GM23338 (cell line): Measurements from ENCODE around the gene TEX51. TPM values are rescaled to one million over a fixed set of nuclear protein-coding genes. Genes with fewer than 3 reads are reported as not detected.

Source experiments
- ATAC-seq: fragments of 200-7000 bp; cut with Tn5 transposase; 3 replicates; pipeline ENCODE4 v1.9.1; 2020
- DNase-seq: peaks from one replicate; pipeline ENCODE4 v3.0.0-alpha.2; 2015; ENCODE audit warnings: low spot score
- H2AFZ ChIP-seq: fragments of 200-600 bp; sonication (generic); 2 replicates; pipeline ENCODE4 v1.8.0; 2016; ENCODE audit warnings: antibody characterized with exemption, mild to moderate bottlenecking, moderate library complexity
- H3F3A ChIP-seq: fragments of 200-600 bp; sonication (generic); replicated peaks from 2 replicates; pipeline ENCODE4 v1.8.0; 2017; ENCODE audit warnings: antibody characterized with exemption, mixed run types, low read depth
- H3K27ac ChIP-seq: fragments of 200-600 bp; sonication (generic); 2 replicates; pipeline ENCODE4 v1.6.1; 2016; ENCODE audit warnings: low read depth
- H3K27me3 ChIP-seq: fragments of 200-600 bp; sonication (generic); 2 replicates; pipeline ENCODE4 v1.8.0; 2016; ENCODE audit warnings: mild to moderate bottlenecking, mixed run types, moderate library complexity; ENCODE audit not compliant: insufficient read depth
- H3K36me3 ChIP-seq: fragments of 200-600 bp; sonication (generic); 2 replicates; pipeline ENCODE4 v1.8.0; 2016; ENCODE audit warnings: mild to moderate bottlenecking; ENCODE audit not compliant: insufficient read depth
- H3K4me1 ChIP-seq: fragments of 200-600 bp; sonication (generic); 2 replicates; pipeline ENCODE4 v1.8.0; 2016; ENCODE audit warnings: mild to moderate bottlenecking, moderate library complexity; ENCODE audit not compliant: insufficient read depth
- H3K4me2 ChIP-seq: fragments of 200-600 bp; sonication (generic); 2 replicates; pipeline ENCODE4 v1.7.1; 2017; ENCODE audit warnings: mixed run types
- H3K4me3 ChIP-seq: fragments of 200-600 bp; sonication (generic); 2 replicates; pipeline ENCODE4 v1.6.1; 2016; ENCODE audit warnings: mixed run types
- H3K79me2 ChIP-seq: fragments of 200-600 bp; sonication (generic); replicated peaks from 2 replicates; pipeline ENCODE4 v1.8.0; 2017; ENCODE audit warnings: mild to moderate bottlenecking; ENCODE audit not compliant: insufficient read depth
- H3K9me2 ChIP-seq: fragments of 200-600 bp; sonication (generic); 2 replicates; pipeline ENCODE4 v1.8.0; 2017; ENCODE audit not compliant: insufficient read depth
- H4K20me1 ChIP-seq: fragments of 200-600 bp; sonication (generic); replicated peaks from 2 replicates; pipeline ENCODE4 v1.8.0; 2017; ENCODE audit warnings: mild to moderate bottlenecking; ENCODE audit not compliant: insufficient read depth
- H3K27ac Mint-ChIP-seq: 2 replicates; pipeline ENCODE4 v1.8.0; 2020; ENCODE audit warnings: inconsistent platforms, mild to moderate bottlenecking, moderate library complexity, mixed read lengths
- H3K27me3 Mint-ChIP-seq: 3 replicates; pipeline ENCODE4 v1.8.0; 2022; ENCODE audit warnings: low read depth, mild to moderate bottlenecking, moderate library complexity, mixed read lengths, inconsistent platforms; ENCODE audit not compliant: insufficient read depth, poor library complexity
- H3K36me3 Mint-ChIP-seq: 3 replicates; pipeline ENCODE4 v1.8.0; 2021; ENCODE audit warnings: low read depth, mild to moderate bottlenecking, inconsistent platforms, moderate library complexity, mixed read lengths
- H3K4me1 Mint-ChIP-seq: 3 replicates; pipeline ENCODE4 v1.8.0; 2020; ENCODE audit warnings: mild to moderate bottlenecking, inconsistent platforms, mixed read lengths
- H3K4me3 Mint-ChIP-seq: 3 replicates; pipeline ENCODE4 v1.8.0; 2021; ENCODE audit warnings: moderate library complexity, mild to moderate bottlenecking, inconsistent platforms, mixed read lengths
- H3K9me3 Mint-ChIP-seq: 3 replicates; pipeline ENCODE4 v1.8.0; 2020; ENCODE audit warnings: moderate library complexity, mild to moderate bottlenecking, inconsistent platforms, mixed read lengths
- CREB1 ChIP-seq: fragments of 250-450 bp; sonication (Bioruptor Pico); IDR thresholded peaks from 2 replicates; pipeline ENCODE4 v1.5.0; 2020; ENCODE audit warnings: low read depth, mild to moderate bottlenecking, moderate library complexity
- CTCF ChIP-seq, 2 experiments: fragments of 200-600 bp in 1 of 2; sonication (generic) in 1 of 2; conservative IDR thresholded peaks; 2 replicates each; pipeline versions ENCODE4 v1.5.1 to v1.6.1; 2016 to 2017; ENCODE audit warnings: antibody characterized with exemption in 2 of 2, low read depth in 2 of 2, mild to moderate bottlenecking in 2 of 2, moderate library complexity in 1 of 2
- ETS1 ChIP-seq: IDR thresholded peaks from 2 replicates; pipeline ENCODE4 v1.6.1; 2016; ENCODE audit warnings: antibody characterized with exemption
- EZH2 ChIP-seq: fragments of 200-600 bp; sonication (generic); IDR thresholded peaks from one replicate; pipeline ENCODE4 v1.8.0; 2017; ENCODE audit warnings: antibody characterized with exemption, mild to moderate bottlenecking, low read depth; ENCODE audit not compliant: unreplicated experiment
- EZH2phosphoT487 ChIP-seq: fragments of 200-600 bp; sonication (generic); IDR thresholded peaks from one replicate; pipeline ENCODE4 v1.8.1; 2018; ENCODE audit warnings: antibody characterized with exemption; ENCODE audit not compliant: unreplicated experiment
- JUNB ChIP-seq: IDR thresholded peaks from one replicate; pipeline ENCODE4 v1.6.1; 2016; ENCODE audit warnings: antibody characterized with exemption; ENCODE audit not compliant: unreplicated experiment
- NANOG ChIP-seq: IDR thresholded peaks from 2 replicates; pipeline ENCODE4 v1.6.1; 2016; ENCODE audit warnings: antibody characterized with exemption, borderline replicate concordance
- POLR2AphosphoS5 ChIP-seq: IDR thresholded peaks from 2 replicates; pipeline ENCODE4 v1.6.1; 2016; ENCODE audit warnings: antibody characterized with exemption, low read depth
- REST ChIP-seq: IDR thresholded peaks from one replicate; pipeline ENCODE4 v1.6.1; 2018; ENCODE audit warnings: antibody characterized with exemption; ENCODE audit not compliant: unreplicated experiment
- STAT1 ChIP-seq: IDR thresholded peaks from one replicate; pipeline ENCODE4 v1.6.1; 2016; ENCODE audit warnings: antibody characterized with exemption; ENCODE audit not compliant: unreplicated experiment
- ZNF114 ChIP-seq: fragments of 250-450 bp; sonication (Bioruptor Pico); IDR thresholded peaks from 2 replicates; pipeline ENCODE4 v1.5.0; 2020; ENCODE audit warnings: mild to moderate bottlenecking, moderate library complexity
- ZNF331 ChIP-seq: fragments of 250-450 bp; sonication (Bioruptor Pico); IDR thresholded peaks from 2 replicates; pipeline ENCODE4 v1.5.0; 2020; ENCODE audit warnings: low read depth, mild to moderate bottlenecking, moderate library complexity
- ZNF462 ChIP-seq: fragments of 250-450 bp; sonication (Bioruptor Pico); IDR thresholded peaks from 2 replicates; pipeline ENCODE4 v1.5.0; 2020; ENCODE audit warnings: mild to moderate bottlenecking, moderate library complexity
- polyA plus RNA-seq: library from polyadenylated mRNA; unstranded; fragments of >200 nt; fragmentation: Nextera tagmentation; extraction: Ambion mirVana; gene quantifications from 2 replicates; pipeline ENCODE4 v1.2.1, GENCODE V29; 2016
- total RNA-seq: library from RNA; depleted of rRNA; stranded (reverse); fragments of >200 nt; shearing (Covaris generic); gene quantifications from 2 replicates; pipeline ENCODE4 v1.2.3, GENCODE V29; 2014

The TEX51 gene
- total and polyA plus RNA-seq, 2 experiments from 2014 or later = not detected

- Histone ChIP-seq H3K9me2 (no peaks in the 10 kb centered on the region), H3K4me3 (no peak overlapping the region), H3K4me1 (peaks cover 12% of the 10 kb centered on the region), H3K27ac (no peak overlapping the region), H3K27me3 (no peaks in the 10 kb centered on the region), H3K79me2 (no peaks in the 10 kb centered on the region), H3K4me2 (no peak overlapping the region), H4K20me1 (no peaks in the 10 kb centered on the region), H3F3A (no peaks in the 10 kb centered on the region), H3K36me3 (peaks cover 1% of the 10 kb centered on the region; the same call in 1 of the 2 replicates), H2AFZ (no peak overlapping the region)
- Mint-ChIP-seq H3K36me3 (peaks cover 16% of the 10 kb centered on the region), H3K27ac (no peak overlapping the region), H3K4me1 (peaks cover 14% of the 10 kb centered on the region), H3K9me3 (peaks cover 27% of the 10 kb centered on the region), H3K27me3 (peaks cover 31% of the 10 kb centered on the region), H3K4me3 (no peak overlapping the region)
- no peak for DNase-seq
- TF ChIP-seq EZH2phosphoT487 (no peak), ZNF462 (no peak), EZH2 (no peak), POLR2AphosphoS5 (no peak), NANOG (no peak), ETS1 (no peak), CTCF (conservative IDR thresholded peaks at IDR 0.05; ENCODE audit: low read depth in 2 of 2) (no peak), REST (no peak), ZNF331 (CRISPR knock-in tag) (no peak), STAT1 (no peak), JUNB (no peak), ZNF114 (no peak), CREB1 (CRISPR knock-in tag) (no peak)
- ATAC-seq = no peak
These were observed 51.1 kb downstream of the TEX51 start for GRCh38 chr2:126949775-126950174.
